K562 (cell line): ENCODE results near the gene ARHGEF4. TPM values are rescaled to one million over a fixed set of nuclear protein-coding genes. Genes with fewer than 3 reads are reported as not detected.

ENCODE experiments used
- ETV5 ChIP-seq: sonication (generic); formaldehyde crosslinking; IDR thresholded peaks from 2 replicates; pipeline ENCODE4 v1.4.0; 2020; ENCODE audit warnings: low read depth, mild to moderate bottlenecking, missing genetic modification reagents
- EZH2 ChIP-seq: IDR thresholded peaks from 2 replicates; pipeline ENCODE4 v1.6.1; 2012; ENCODE audit warnings: low read depth, mild to moderate bottlenecking, inconsistent platforms, low read length, borderline replicate concordance
- HDAC3 ChIP-seq: fragments of 450-650 bp; IDR thresholded peaks from 2 replicates; pipeline ENCODE4 v1.6.1; 2018; ENCODE audit warnings: borderline replicate concordance, mild to moderate bottlenecking, moderate library complexity; ENCODE audit not compliant: partially characterized antibody
- HNRNPH1 ChIP-seq: fragments of 200-400 bp; formaldehyde crosslinking; optimal IDR thresholded peaks from 2 replicates; pipeline ENCODE3; 2017; ENCODE audit warnings: low read depth, mild to moderate bottlenecking, low read length, moderate library complexity
- NR2C2 ChIP-seq, 2 experiments: fragments of 200-800 bp in 1 of 2; sonication (Bioruptor generic) in 1 of 2; sonication (generic) in 1 of 2; formaldehyde crosslinking in 1 of 2; IDR thresholded peaks; 2 replicates each; pipeline versions ENCODE4 v1.6.1 to v1.8.0; 2016 to 2022; ENCODE audit warnings: mild to moderate bottlenecking in 1 of 2, missing compliant biosample characterization in 1 of 2, missing genetic modification characterization in 1 of 2, missing genetic modification reagents in 1 of 2
- polyA plus RNA-seq, 8 experiments: library from polyadenylated mRNA; depleted of rRNA in 4 of 8; stranded (reverse) in 5 of 8; unstranded in 3 of 8; fragments of >200 nt; fragmentation: Nextera tagmentation in 2 of 8; fragmentation: Illumina TruSeq in 1 of 8; extraction: Ambion mirVana in 2 of 8; extraction: Trizol in 1 of 8; gene quantifications; 2 replicates each; pipeline versions ENCODE4 v1.2.1 to v1.2.3, GENCODE V29; 2011 to 2014; ENCODE audit warnings: inconsistent platforms in 1 of 8, missing spikeins in 1 of 8
- total RNA-seq, 7 experiments: library from RNA; depleted of rRNA in 6 of 7; stranded (reverse); fragments of >200 nt in 6 of 7; fragmentation: Illumina TruSeq in 2 of 7; extraction: Trizol in 2 of 7; gene quantifications; 2 replicates each; pipeline versions ENCODE4 v1.2.1 to v1.2.3, GENCODE V29; 2011 to 2021; ENCODE audit warnings: low replicate concordance in 1 of 7
- TF ChIP-seq, protein P1 (sequence below), 2 experiments: fragments of 450-650 bp in 1 of 2; sonication (generic) in 1 of 2; formaldehyde crosslinking; conservative IDR thresholded peaks; 2 replicates each; pipeline versions ENCODE4 v1.4.0 to v1.8.1; 2020 to 2022; ENCODE audit warnings: mild to moderate bottlenecking in 1 of 2, missing genetic modification reagents in 1 of 2
- TF ChIP-seq, protein P2 (sequence below), 2 experiments: fragments of 450-650 bp; conservative IDR thresholded peaks; 2 replicates each; pipeline ENCODE4 v1.6.1; 2017; ENCODE audit warnings: mild to moderate bottlenecking in 2 of 2, moderate library complexity in 2 of 2
- TF ChIP-seq, protein P3 (sequence below): fragments of 250-450 bp; sonication (Bioruptor Pico); IDR thresholded peaks from 2 replicates; pipeline ENCODE4 v1.8.0; 2022; ENCODE audit warnings: moderate library complexity, mild to moderate bottlenecking, inconsistent platforms

The ARHGEF4 gene
- total and polyA plus RNA-seq, 9 of the 15 experiments (the other 6 are each of a cell fraction or from before 2014, with no cell fraction given) = not detected

DNA sequence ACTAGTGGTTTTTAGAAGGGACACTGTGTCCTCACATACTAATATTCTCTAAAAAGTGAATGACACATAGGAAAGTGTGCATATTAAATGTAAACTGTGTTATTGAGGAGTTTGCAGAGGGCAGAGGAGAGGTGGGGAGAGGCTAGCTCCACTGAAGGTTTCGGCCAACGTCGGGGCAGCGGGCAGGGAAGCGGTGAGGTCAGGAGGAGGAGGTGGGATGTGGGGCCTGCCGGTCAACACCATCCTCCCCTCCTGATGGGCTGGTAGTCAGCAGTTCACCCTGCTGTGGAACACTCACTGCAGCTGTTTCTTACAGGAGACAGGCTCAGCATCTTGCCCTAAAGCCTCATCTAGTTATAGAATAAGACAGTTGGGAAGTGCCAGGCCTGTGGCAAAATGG, 74.2 kb downstream of the ARHGEF4 start (continued):
- TF ChIP-seq, protein P1, sequence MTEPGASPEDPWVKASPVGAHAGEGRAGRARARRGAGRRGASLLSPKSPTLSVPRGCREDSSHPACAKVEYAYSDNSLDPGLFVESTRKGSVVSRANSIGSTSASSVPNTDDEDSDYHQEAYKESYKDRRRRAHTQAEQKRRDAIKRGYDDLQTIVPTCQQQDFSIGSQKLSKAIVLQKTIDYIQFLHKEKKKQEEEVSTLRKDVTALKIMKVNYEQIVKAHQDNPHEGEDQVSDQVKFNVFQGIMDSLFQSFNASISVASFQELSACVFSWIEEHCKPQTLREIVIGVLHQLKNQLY (CRISPR knock-in tag; conservative IDR thresholded peaks at IDR 0.05) = no peak
- TF ChIP-seq HNRNPH1 (no peak), EZH2 (no peak), ETV5 (CRISPR knock-in tag) (no peak), NR2C2 (CRISPR knock-in tag; IDR thresholded peaks at IDR 0.05) (no peak), NR2C2 (tag; IDR thresholded peaks at IDR 0.05) (no peak), HDAC3 (no peak)
- TF ChIP-seq, protein P2, sequence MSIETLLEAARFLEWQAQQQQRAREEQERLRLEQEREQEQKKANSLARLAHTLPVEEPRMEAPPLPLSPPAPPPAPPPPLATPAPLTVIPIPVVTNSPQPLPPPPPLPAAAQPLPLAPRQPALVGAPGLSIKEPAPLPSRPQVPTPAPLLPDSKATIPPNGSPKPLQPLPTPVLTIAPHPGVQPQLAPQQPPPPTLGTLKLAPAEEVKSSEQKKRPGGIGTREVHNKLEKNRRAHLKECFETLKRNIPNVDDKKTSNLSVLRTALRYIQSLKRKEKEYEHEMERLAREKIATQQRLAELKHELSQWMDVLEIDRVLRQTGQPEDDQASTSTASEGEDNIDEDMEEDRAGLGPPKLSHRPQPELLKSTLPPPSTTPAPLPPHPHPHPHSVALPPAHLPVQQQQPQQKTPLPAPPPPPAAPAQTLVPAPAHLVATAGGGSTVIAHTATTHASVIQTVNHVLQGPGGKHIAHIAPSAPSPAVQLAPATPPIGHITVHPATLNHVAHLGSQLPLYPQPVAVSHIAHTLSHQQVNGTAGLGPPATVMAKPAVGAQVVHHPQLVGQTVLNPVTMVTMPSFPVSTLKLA (conservative IDR thresholded peaks at IDR 0.05) = no peak
- TF ChIP-seq, protein P3, sequence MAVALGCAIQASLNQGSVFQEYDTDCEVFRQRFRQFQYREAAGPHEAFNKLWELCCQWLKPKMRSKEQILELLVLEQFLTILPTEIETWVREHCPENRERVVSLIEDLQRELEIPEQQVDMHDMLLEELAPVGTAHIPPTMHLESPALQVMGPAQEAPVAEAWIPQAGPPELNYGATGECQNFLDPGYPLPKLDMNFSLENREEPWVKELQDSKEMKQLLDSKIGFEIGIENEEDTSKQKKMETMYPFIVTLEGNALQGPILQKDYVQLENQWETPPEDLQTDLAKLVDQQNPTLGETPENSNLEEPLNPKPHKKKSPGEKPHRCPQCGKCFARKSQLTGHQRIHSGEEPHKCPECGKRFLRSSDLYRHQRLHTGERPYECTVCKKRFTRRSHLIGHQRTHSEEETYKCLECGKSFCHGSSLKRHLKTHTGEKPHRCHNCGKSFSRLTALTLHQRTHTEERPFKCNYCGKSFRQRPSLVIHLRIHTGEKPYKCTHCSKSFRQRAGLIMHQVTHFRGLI (CRISPR knock-in tag) = no peak
